GM18873 (cell line): ENCODE results near the gene STX8.
"Not testable (repeated sequence)": the region's sequence is repeated elsewhere in the genome, so short reads cannot be mapped to it uniquely, and the experiment has no call there.

Experiments
- ATAC-seq: cut with Tn5 transposase; IDR thresholded peaks from one replicate; pipeline ENCODE4 v1.9.1; 2021; ENCODE audit warnings: mild to moderate bottlenecking, moderate library complexity, moderate number of reproducible peaks; ENCODE audit not compliant: unreplicated experiment, low FRiP score

The STX8 gene

GRCh38 chr17:9361188-9361955 is 214.2 kb downstream of the STX8 start:
- no peak for ATAC-seq

DNA sequence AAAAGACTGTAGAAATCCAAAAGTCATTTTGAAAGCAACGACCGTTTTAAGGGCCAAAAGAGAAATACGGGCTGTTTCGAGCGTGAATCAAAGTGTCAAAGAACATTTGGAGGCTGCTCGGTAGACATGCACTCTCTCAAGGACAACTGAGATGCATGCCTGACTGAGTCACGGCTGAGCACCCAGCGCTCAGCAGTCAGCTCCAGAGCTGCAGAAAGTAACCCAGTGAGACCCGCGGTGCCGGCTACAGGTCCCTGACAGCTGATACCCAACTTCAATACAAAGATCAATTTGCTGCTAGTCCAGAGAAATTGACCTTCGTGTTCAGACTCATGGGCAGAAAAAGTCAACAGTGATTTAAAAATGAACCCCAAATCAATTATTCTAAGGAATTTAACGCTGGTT is 214.9 kb downstream of the STX8 start:
- no peak for ATAC-seq

DNA sequence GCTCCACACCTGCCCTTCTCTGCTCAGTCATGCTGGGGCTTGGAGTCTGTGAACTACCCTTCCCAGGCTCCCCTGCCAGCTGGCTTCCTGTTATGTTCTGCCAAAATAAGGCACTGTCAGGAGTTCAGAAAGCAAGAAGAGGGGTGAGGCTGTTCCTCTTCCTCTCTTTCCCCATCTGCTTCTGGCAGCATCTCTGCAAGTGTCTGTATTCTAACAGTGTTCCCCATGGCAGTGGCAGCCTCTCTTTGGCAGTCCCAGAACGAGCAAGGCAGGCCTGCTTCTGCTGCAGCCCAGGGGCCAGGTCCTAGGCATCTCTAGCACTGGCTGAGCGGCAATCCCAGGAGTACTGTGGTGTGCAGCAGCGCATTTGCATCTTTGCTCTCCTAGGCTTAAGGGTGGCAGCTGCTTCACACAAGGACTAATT is 219.1 kb downstream of the STX8 start:
- ATAC-seq, result no peak

DNA sequence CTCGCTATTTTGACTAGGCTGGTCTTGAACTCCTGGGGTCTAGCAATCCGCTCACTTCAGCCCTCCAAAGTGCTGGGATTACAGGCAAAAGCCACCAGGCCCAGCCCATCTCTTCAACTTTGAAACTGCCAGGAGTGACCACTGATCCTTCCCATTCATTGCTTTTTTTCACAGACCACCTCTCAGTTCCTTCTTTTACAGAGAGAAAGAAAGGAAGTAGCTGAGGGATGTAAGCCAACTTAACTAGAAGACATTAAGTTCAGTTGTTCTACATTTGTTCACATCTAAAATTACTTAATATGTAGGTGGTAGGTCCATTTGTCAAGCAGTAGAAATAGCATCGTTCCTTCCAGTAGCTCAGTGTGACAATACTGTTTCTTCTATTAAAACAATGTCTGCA is 219.8 kb downstream of the STX8 start:
- no peak for ATAC-seq

GRCh38 chr17:9355231-9355630 is 220.4 kb downstream of the STX8 start:
- not testable (repeated sequence) for ATAC-seq

- ATAC-seq, result no peak
Measured at GRCh38 chr17:9350080-9350479, 225.5 kb downstream of the STX8 start.

DNA sequence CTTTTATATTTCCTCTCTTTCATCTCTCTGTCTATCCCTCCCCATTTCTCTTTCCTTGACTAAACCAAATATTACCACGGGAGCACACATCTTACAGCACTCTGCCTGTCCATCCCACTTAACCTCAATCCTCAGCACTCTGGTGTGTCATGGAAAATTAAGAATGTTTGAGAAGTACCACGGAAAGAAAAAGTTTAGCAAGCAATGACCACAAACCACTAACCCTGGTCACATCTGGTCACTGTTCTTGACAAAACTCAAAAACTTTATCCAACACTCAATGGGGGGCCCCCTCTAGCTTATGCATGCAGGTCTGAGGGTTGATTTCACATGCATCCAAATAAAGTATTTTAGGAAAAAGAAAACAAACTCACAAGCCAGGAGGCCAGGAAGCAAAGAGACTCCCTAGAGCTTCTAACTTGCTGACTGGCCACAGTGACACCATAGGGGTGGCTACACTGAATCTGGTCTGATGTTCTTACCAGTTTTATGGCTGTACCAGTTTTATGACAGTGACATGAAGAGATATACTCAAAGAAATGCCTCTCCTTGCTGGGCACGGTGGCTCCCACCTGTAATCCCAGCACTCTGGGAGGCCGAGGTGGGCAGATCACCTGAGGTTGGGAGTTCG is 229.2 kb downstream of the STX8 start:
- ATAC-seq, result no peak

DNA sequence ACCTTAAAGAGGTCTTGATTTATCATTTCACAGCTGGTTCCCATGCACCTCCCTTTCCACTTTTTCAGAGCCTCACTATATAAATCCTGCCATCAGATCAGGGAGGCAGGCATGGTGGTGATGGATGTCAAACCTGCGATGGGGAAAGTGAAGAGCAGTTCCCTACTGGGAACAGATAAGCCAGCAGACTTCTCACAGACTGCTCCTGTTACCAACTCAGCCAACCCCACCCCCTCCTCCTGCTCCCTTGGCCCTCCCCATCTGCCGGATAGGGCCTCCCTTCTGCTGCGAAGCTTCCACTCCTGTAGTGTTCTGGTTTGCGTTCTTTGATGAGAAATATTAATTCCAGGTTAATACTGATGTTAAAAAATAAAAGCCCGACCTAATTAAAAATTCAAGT is 232.1 kb downstream of the STX8 start:
- ATAC-seq, result no peak

DNA sequence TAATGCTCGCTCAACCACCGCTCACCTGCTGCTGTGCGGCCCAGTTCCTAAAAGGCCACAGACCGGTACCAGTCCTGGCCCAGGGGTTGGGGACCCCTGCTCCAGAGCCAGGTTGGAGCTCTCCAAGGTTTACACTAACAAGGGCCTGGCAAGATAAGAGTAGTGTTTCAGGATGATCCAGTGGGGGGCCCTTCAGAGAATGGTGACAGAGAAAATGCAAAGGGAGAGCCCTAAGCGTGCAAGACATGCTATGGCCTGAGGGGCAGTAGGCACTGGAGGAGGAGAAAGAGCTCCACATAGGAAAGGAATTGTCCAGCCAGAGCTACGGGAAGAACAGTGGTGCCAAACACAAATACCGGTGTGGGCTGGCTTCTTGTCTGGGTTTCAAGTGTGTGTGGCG is 233.4 kb downstream of the STX8 start:
- ATAC-seq, result no peak

DNA sequence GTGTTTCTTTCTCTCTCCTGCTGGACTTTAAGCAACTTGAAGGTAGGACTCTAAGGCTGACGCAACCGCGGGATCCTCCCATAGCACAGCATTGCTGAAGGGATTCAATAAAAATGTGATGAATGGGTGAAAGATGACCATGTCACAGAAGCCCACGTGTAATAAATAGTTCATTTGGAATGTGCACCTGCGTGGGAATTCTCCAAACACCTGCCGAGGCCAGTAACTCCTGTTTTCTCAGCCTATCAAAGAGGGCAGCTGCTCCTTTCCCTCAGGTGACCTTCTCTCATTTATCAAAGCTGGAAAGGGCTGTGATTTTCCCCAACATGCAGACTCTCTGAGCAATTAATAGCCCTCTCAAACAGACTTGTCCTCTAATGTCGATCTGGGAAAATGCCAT is 235.7 kb downstream of the STX8 start:
- no peak for ATAC-seq

GRCh38 chr17:9339482-9339881 is 236.1 kb downstream of the STX8 start:
- ATAC-seq, result not testable (repeated sequence)

GRCh38 chr17:9336817-9337216 is 238.8 kb downstream of the STX8 start:
- ATAC-seq, result no peak

DNA sequence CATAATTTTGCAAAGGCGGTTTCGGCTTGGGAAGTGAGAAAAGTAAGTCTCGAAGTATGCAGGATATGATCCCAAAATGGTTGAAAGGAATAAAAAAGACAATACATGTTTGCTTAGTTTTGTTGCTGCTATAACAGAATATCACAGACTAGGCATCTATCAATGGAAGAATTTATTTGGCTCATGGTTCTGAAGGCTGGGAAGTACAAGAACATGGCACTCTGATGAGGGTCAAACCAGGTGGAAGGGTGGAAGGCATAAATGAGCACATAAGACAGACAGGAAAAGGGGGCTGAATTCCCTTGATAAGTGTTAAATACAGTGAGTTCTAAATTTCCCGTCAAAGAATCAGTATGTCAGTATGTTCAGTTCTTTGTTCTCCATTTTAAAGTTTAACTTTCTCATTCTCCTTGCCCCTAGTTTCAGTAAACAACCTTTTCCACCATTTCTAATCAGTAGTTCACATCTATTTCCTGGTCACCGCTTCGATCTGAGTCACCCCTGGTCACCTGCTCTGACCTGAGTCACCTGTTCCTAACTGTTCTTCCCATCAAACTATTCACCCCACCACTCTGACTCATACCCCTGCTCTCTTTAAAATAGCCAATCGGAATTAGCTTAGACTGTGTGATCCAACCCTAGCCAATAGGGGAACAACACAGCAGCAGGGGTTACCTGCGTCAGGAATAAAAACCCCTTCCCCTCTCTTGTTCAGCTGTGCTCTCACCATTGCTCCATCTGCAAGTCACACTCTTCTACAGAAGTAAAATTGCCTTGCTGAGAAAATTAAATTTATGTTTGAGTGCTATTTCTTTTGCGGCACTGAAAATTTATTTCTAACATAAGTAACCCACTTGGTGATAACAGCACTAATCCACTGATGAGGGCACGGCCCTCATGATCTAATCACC is 240.8 kb downstream of the STX8 start:
- no peak for ATAC-seq

DNA sequence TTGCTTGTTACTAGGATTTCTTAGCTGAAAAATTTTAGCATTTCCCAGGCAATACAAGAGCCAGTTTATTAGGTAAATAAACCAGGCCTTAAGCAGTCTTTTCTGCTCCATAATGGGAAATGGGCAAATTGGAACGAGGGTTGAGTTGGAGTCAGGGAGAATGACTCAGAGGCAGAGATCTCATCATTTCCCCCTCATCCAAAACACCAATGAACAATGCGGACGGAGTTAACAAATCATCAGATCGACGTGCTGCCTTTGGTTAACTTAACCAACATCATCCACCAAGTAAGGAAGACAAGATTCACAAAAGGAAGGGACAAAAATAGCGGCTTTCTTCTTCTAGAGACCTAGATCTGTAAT is 243.5 kb downstream of the STX8 start:
- ATAC-seq, result no peak

GRCh38 chr17:9331279-9332131 is 244.1 kb downstream of the STX8 start:
- ATAC-seq, result no peak

GRCh38 chr17:9330611-9331271 is 244.9 kb downstream of the STX8 start:
- ATAC-seq, result no peak

- ATAC-seq, result no peak
Measured at GRCh38 chr17:9330141-9330540, 245.5 kb downstream of the STX8 start.

GRCh38 chr17:9329251-9329921 is 246.2 kb downstream of the STX8 start:
- ATAC-seq, result no peak

DNA sequence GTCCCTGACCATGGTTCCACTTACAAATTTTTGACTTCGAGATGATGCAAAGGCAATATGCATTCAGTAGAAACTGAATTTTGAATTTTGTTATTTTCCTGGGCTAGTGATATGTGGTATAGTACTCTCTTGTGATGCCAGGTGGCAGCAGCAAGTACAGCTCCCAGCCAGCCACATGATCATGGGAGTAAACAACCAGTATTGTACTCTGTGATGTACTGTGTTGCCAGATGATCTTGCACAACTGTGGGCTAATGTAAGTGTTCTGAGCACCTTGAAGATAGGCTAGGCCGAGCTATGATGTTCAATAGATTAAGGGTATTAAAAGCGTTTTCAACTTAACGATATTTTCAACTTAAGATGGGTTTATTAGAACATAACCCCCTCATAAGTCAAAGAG is 250.8 kb downstream of the STX8 start:
- ATAC-seq, result no peak
